Trophoblast cell (in vitro differentiated cells and primary cell): ENCODE data around the gene ABLIM2.
A peak's percentile ranks its signal among the peaks of the same experiment; 100 is the strongest.

Source experiments
- DNase-seq, 2 donors: peaks; one replicate each; pipeline ENCODE4 v3.0.0-alpha.2; 2016
- H2AFZ ChIP-seq: 2 replicates; pipeline ENCODE4 v1.6.1; 2013; ENCODE audit warnings: low read length, moderate library complexity, mild to moderate bottlenecking; ENCODE audit not compliant: insufficient read depth, poor library complexity
- H2AK5ac ChIP-seq: 2 replicates; pipeline ENCODE4 v1.6.1; 2013; ENCODE audit warnings: mild to moderate bottlenecking, low read length
- H2BK120ac ChIP-seq: 2 replicates; pipeline ENCODE4 v1.6.1; 2013; ENCODE audit warnings: low read length, mild to moderate bottlenecking, moderate library complexity; ENCODE audit not compliant: insufficient read depth, poor library complexity
- H2BK12ac ChIP-seq: 2 replicates; pipeline ENCODE4 v1.6.1; 2013; ENCODE audit warnings: mild to moderate bottlenecking, low read length, moderate library complexity
- H2BK5ac ChIP-seq: 2 replicates; pipeline ENCODE4 v1.6.1; 2013; ENCODE audit warnings: low read length, low read depth, moderate library complexity, mild to moderate bottlenecking; ENCODE audit not compliant: poor library complexity
- H3K14ac ChIP-seq: 2 replicates; pipeline ENCODE4 v1.6.1; 2013; ENCODE audit warnings: mild to moderate bottlenecking, low read length
- H3K18ac ChIP-seq: 2 replicates; pipeline ENCODE4 v1.6.1; 2013; ENCODE audit warnings: mild to moderate bottlenecking, low read length
- H3K23ac ChIP-seq: 2 replicates; pipeline ENCODE4 v1.6.1; 2013; ENCODE audit warnings: low read length
- H3K27ac ChIP-seq: 2 replicates; pipeline ENCODE4 v1.5.1; 2013; ENCODE audit warnings: low read depth, mild to moderate bottlenecking, inconsistent platforms, low read length, moderate library complexity
- H3K27me3 ChIP-seq: 2 replicates; pipeline ENCODE4 v1.6.1; 2013; ENCODE audit warnings: inconsistent platforms, mild to moderate bottlenecking, low read length, moderate library complexity; ENCODE audit not compliant: insufficient read depth
- H3K36me3 ChIP-seq, 2 experiments: 1 replicate in 1 of 2; 2 replicates in 1 of 2; pipeline ENCODE4 v1.6.1; 2013; ENCODE audit warnings: low read length in 2 of 2, mild to moderate bottlenecking in 2 of 2, moderate library complexity in 1 of 2; ENCODE audit not compliant: insufficient read depth in 2 of 2, control insufficient read depth in 1 of 2
- H3K4ac ChIP-seq: 2 replicates; pipeline ENCODE4 v1.6.1; 2013; ENCODE audit warnings: low read depth, mild to moderate bottlenecking, low read length, moderate library complexity
- H3K4me1 ChIP-seq, 2 experiments: 1 replicate in 1 of 2; 2 replicates in 1 of 2; pipeline ENCODE4 v1.6.1; 2013; ENCODE audit warnings: low read length in 2 of 2, mild to moderate bottlenecking in 2 of 2, moderate library complexity in 1 of 2; ENCODE audit not compliant: insufficient read depth in 2 of 2, control insufficient read depth in 1 of 2
- H3K4me2 ChIP-seq: 2 replicates; pipeline ENCODE4 v1.6.1; 2013; ENCODE audit warnings: inconsistent platforms, mild to moderate bottlenecking, low read length, moderate library complexity
- H3K4me3 ChIP-seq: 2 replicates; pipeline ENCODE4 v1.5.1; 2013; ENCODE audit warnings: mild to moderate bottlenecking, low read depth, low read length, inconsistent platforms
- H3K79me1 ChIP-seq: one replicate; pipeline ENCODE4 v1.6.1; 2013; ENCODE audit warnings: low read length
- H3K79me2 ChIP-seq: 2 replicates; pipeline ENCODE4 v1.6.1; 2013; ENCODE audit warnings: low read length, mild to moderate bottlenecking; ENCODE audit not compliant: control insufficient read depth, insufficient read depth, poor library complexity
- H3K9ac ChIP-seq: 2 replicates; pipeline ENCODE4 v1.6.1; 2013; ENCODE audit warnings: mild to moderate bottlenecking, low read length
- H3K9me3 ChIP-seq: 2 replicates; pipeline ENCODE4 v1.6.1; 2013; ENCODE audit warnings: low read depth, mild to moderate bottlenecking, control low read depth, inconsistent platforms, low read length; ENCODE audit not compliant: insufficient read depth
- H4K12ac ChIP-seq: 2 replicates; pipeline ENCODE4 v1.6.1; 2013; ENCODE audit warnings: low read depth, mild to moderate bottlenecking, low read length, moderate library complexity
- H4K8ac ChIP-seq: 2 replicates; pipeline ENCODE4 v1.6.1; 2013; ENCODE audit warnings: low read depth, mild to moderate bottlenecking, low read length, moderate library complexity
- H4K91ac ChIP-seq: one replicate; pipeline ENCODE4 v1.6.1; 2013; ENCODE audit warnings: low read depth, mild to moderate bottlenecking, low read length, moderate library complexity
- WGBS: extraction: QIAGEN DNeasy Blood & Tissue Kit; methylation state at CpG from one replicate; pipeline ENCODE4 v1.1.7; 2013; ENCODE audit warnings: missing lambda C conversion rate; ENCODE audit not compliant: insufficient read length, insufficient coverage; ENCODE audit errors: extremely low coverage; 5-methylcytosine and 5-hydroxymethylcytosine counted together

ABLIM2 gene

GRCh38 chr4:8113611-8114377 lies 44.8 kb downstream of the ABLIM2 start:
- H3K4me1 ChIP-seq: peaks cover 0 to 8% of the 10 kb centered on the region in 2 experiments
- H4K8ac ChIP-seq: no peak overlapping the region
- no peak for DNase-seq
- WGBS: no CpG with 5 or more reads among the region's 15 CpGs
- no peak overlapping the region for H3K4ac ChIP-seq
- no peak overlapping the region for H2BK120ac ChIP-seq
- H3K36me3 ChIP-seq: no peaks in the 10 kb centered on the region
- no peak overlapping the region for H2BK5ac ChIP-seq
- H2BK12ac ChIP-seq: no peak overlapping the region
- no peak overlapping the region for H3K4me3 ChIP-seq
- H2AFZ ChIP-seq: no peak overlapping the region
- no peak overlapping the region for H3K4me2 ChIP-seq
- H3K27me3 ChIP-seq: no peaks in the 10 kb centered on the region
- H3K79me1 ChIP-seq: no peaks in the 10 kb centered on the region
- no peak overlapping the region for H3K14ac ChIP-seq
- H4K12ac ChIP-seq: no peak overlapping the region
- no peak overlapping the region for H3K27ac ChIP-seq
- H4K91ac ChIP-seq: no peak overlapping the region
- no peak overlapping the region for H3K18ac ChIP-seq
- H3K9ac ChIP-seq: no peak overlapping the region
- peak overlapping the region; percentile 7 for H2AK5ac ChIP-seq
- peaks cover 3% of the 10 kb centered on the region for H3K9me3 ChIP-seq
- H3K23ac ChIP-seq: no peak overlapping the region
- H3K79me2 ChIP-seq: no peaks in the 10 kb centered on the region

DNA sequence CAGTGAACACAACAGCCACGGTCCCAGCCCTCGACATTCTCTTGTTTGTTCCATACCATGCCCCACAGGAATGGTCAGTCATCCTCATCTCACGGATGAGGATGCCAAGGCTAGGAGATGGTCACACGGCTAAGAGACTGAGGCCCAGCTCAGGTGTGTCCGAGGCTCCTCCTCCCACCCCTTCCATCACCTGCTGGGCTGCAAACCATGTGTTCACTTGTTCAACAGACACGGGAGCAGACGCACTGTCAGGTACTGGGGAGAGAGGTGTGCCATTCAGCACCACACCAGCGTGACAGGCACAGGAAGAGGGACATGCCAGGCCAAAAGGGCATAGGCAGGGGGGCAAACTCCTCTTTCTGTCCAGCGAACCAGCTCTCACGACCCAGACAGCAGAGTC lies 45.9 kb downstream of the ABLIM2 start:
- Histone ChIP-seq H3K9me3 (peaks cover 5% of the 10 kb centered on the region), H3K4me2 (no peak overlapping the region), H3K18ac (no peak overlapping the region), H2BK5ac (no peak overlapping the region), H3K79me2 (no peaks in the 10 kb centered on the region), H3K14ac (no peak overlapping the region), H3K27ac (no peak overlapping the region), H4K12ac (no peak overlapping the region), H3K36me3 (no peaks in the 10 kb centered on the region), H3K4ac (no peak overlapping the region), H4K8ac (no peak overlapping the region), H3K4me1 (peaks cover 0 to 8% of the 10 kb centered on the region in 2 experiments), H3K23ac (no peak overlapping the region), H2AFZ (no peak overlapping the region), H3K79me1 (no peaks in the 10 kb centered on the region), H3K4me3 (no peak overlapping the region), H4K91ac (no peak overlapping the region), H3K9ac (no peak overlapping the region), H3K27me3 (no peaks in the 10 kb centered on the region), H2BK12ac (no peak overlapping the region), H2BK120ac (no peak overlapping the region), H2AK5ac (no peak overlapping the region)
- no CpG with 5 or more reads among the region's 10 CpGs for WGBS
- DNase-seq: no peak

- Histone ChIP-seq H3K9me3 (peaks cover 4% of the 10 kb centered on the region), H2BK12ac (no peak overlapping the region), H3K79me2 (no peaks in the 10 kb centered on the region), H2AFZ (no peak overlapping the region), H3K4me2 (no peak overlapping the region), H4K91ac (no peak overlapping the region), H3K27ac (no peak overlapping the region), H3K27me3 (no peaks in the 10 kb centered on the region), H2AK5ac (no peak overlapping the region), H4K12ac (no peak overlapping the region), H3K4me3 (no peak overlapping the region), H3K9ac (no peak overlapping the region), H3K4ac (no peak overlapping the region), H2BK120ac (no peak overlapping the region), H3K36me3 (no peaks in the 10 kb centered on the region), H3K14ac (no peak overlapping the region), H2BK5ac (no peak overlapping the region), H3K23ac (no peak overlapping the region), H3K4me1 (peaks cover 0 to 8% of the 10 kb centered on the region in 2 experiments), H3K18ac (no peak overlapping the region), H3K79me1 (no peaks in the 10 kb centered on the region), H4K8ac (no peak overlapping the region)
- no CpG with 5 or more reads among the region's 9 CpGs for WGBS
- no peak for DNase-seq
Observed at GRCh38 chr4:8112036-8112576, 46.5 kb downstream of the ABLIM2 start.

- Histone ChIP-seq H3K79me1 (no peaks in the 10 kb centered on the region), H3K18ac (no peak overlapping the region)
- WGBS: no CpG with 5 or more reads among the region's 29 CpGs
Observed at GRCh38 chr4:8110071-8110986, 48.3 kb downstream of the ABLIM2 start.

More at GRCh38 chr4:8110071-8110986, 48.3 kb downstream of the ABLIM2 start:
- peaks cover 0 to 8% of the 10 kb centered on the region in 2 experiments for H3K4me1 ChIP-seq
- no peak overlapping the region for H4K91ac ChIP-seq
- H4K12ac ChIP-seq: no peak overlapping the region
- H3K14ac ChIP-seq: no peak overlapping the region
- H3K9ac ChIP-seq: no peak overlapping the region
- no peaks in the 10 kb centered on the region for H3K36me3 ChIP-seq
- no peak overlapping the region for H2AK5ac ChIP-seq
- H2BK120ac ChIP-seq: no peak overlapping the region
- no peak overlapping the region for H3K23ac ChIP-seq
- H4K8ac ChIP-seq: no peak overlapping the region
- H3K4me3 ChIP-seq: no peak overlapping the region
- H3K27ac ChIP-seq: no peak overlapping the region
- no peaks in the 10 kb centered on the region for H3K79me2 ChIP-seq
- no peak overlapping the region for H3K4ac ChIP-seq
- H2AFZ ChIP-seq: no peak overlapping the region
- no peaks in the 10 kb centered on the region for H3K27me3 ChIP-seq
- no peak overlapping the region for H2BK12ac ChIP-seq
- H3K9me3 ChIP-seq: peaks cover 4% of the 10 kb centered on the region
- H3K4me2 ChIP-seq: no peak overlapping the region
- no peak overlapping the region for H2BK5ac ChIP-seq
- peak; percentile 44 to 83 for DNase-seq
